ENCODE results near the gene ARID5A. TPM values are rescaled to one million over a fixed set of nuclear protein-coding genes. Genes with fewer than 3 reads are reported as not detected.

The ARID5A gene
- total and polyA plus RNA-seq, 9 of the 15 experiments (the other 6 are each of a cell fraction or from before 2014, with no cell fraction given), result 0.14 to 12.5 (median 3.0) TPM

- ChIA-PET CTCF (ENCODE audit: low intra/inter-chr PET ratio) (no interaction called here), POLR2A (interaction anchor here (0.8 kb wide), 1 partner anchor 389 kb away, joined by 3 read pairs; no protein-coding TSS in a partner anchor)
- H3K9me1 ChIP-seq (ENCODE audit: control insufficient read depth, insufficient read depth, low read length), result no peaks in the 10 kb centered on the region
- WGBS (ENCODE audit: insufficient coverage, low coverage, missing lambda C conversion rate), result 57% methylated on average over 5 of the region's 5 CpGs
- no peaks in the 10 kb centered on the region for H3K27me3 ChIP-seq (ENCODE audit: control insufficient read depth in 2 of 2, insufficient read depth in 2 of 2, low read length in 2 of 2)
- peaks cover 4% of the 10 kb centered on the region; the same call in 1 of the 3 replicates for H3K36me3 ChIP-seq (ENCODE audit: control insufficient read depth, insufficient read depth, low read length)
- H3K79me2 ChIP-seq (ENCODE audit: control insufficient read depth, insufficient read depth, low read length), result no peaks in the 10 kb centered on the region
- no peak overlapping the region for H3K4me2 ChIP-seq (ENCODE audit: insufficient read depth, low read length)
- intact Hi-C loops (cut with micrococcal nuclease) (no loop called here), in situ Hi-C loops (cut with MboI) (no loop called here)
- DNase-seq (ENCODE audit: extremely low read depth in 1 of 4, low spot score in 3 of 4) (no peak), FAIRE-seq (no peak), ATAC-seq (no peak)
- H3K9ac ChIP-seq (ENCODE audit: insufficient read depth in 1 of 2, low read depth in 2 of 2, low read length in 2 of 2), result no peak overlapping the region
- BruUV-seq (replicated peaks), result no TSS peak
- H3K27ac ChIP-seq (ENCODE audit: extremely low read depth, low read depth, low read length), result no peak overlapping the region
- H3K4me3 ChIP-seq, result no peak overlapping the region
- TF ChIP-seq CBX3 (IDR thresholded peaks at IDR 0.05; ENCODE audit: borderline replicate concordance in 1 of 2, low read length in 2 of 2) (peak; percentile 52 to 93; a peak in 1 of 3 replicates), ZNF3 (CRISPR knock-in tag; IDR thresholded peaks at IDR 0.05) (no peak)
- H2AFZ ChIP-seq (ENCODE audit: low read depth, low read length), result no peak overlapping the region
- H3K9me3 ChIP-seq (replicated peaks; ENCODE audit: control insufficient read depth, insufficient read depth, low read depth, low read length), result no peaks in the 10 kb centered on the region
- H4K20me1 ChIP-seq (replicated peaks; ENCODE audit: control insufficient read depth, insufficient read depth, low read length), result no peaks in the 10 kb centered on the region
- H3K4me1 ChIP-seq (replicated peaks in 1 of 2; ENCODE audit: control insufficient read depth in 2 of 2, insufficient read depth in 2 of 2, low read length in 2 of 2), result peaks cover 0 to 16% of the 10 kb centered on the region in 2 experiments; a peak in 2 of 5 replicates
These were observed 9.8 kb downstream of the ARID5A start for GRCh38 chr2:96546321-96546720.

GRCh38 chr2:96546797-96547196, 10.2 kb downstream of the ARID5A start:
- H3K4me1 ChIP-seq (replicated peaks in 1 of 2; ENCODE audit: control insufficient read depth in 2 of 2, insufficient read depth in 2 of 2, low read length in 2 of 2), result peaks cover 0 to 16% of the 10 kb centered on the region in 2 experiments; a peak in 2 of 5 replicates
- H3K27ac ChIP-seq (ENCODE audit: extremely low read depth, low read depth, low read length), result no peak overlapping the region
- ChIA-PET POLR2A (interaction anchor here (0.8 kb wide), 1 partner anchor 389 kb away, joined by 3 read pairs; no protein-coding TSS in a partner anchor), CTCF (ENCODE audit: low intra/inter-chr PET ratio) (no interaction called here)
- no TSS peak for BruUV-seq (replicated peaks)
- no peaks in the 10 kb centered on the region for H4K20me1 ChIP-seq (replicated peaks; ENCODE audit: control insufficient read depth, insufficient read depth, low read length)
- no peaks in the 10 kb centered on the region for H3K79me2 ChIP-seq (ENCODE audit: control insufficient read depth, insufficient read depth, low read length)
- no peak overlapping the region for H2AFZ ChIP-seq (ENCODE audit: low read depth, low read length)
- intact Hi-C loops (cut with micrococcal nuclease) (no loop called here), in situ Hi-C loops (cut with MboI) (no loop called here)
- no peak for DNase-seq (ENCODE audit: extremely low read depth in 1 of 4, low spot score in 3 of 4)
- no peaks in the 10 kb centered on the region for H3K9me1 ChIP-seq (ENCODE audit: control insufficient read depth, insufficient read depth, low read length)
- H3K9me3 ChIP-seq (replicated peaks; ENCODE audit: control insufficient read depth, insufficient read depth, low read depth, low read length), result no peaks in the 10 kb centered on the region
- peaks cover 4% of the 10 kb centered on the region; the same call in 1 of the 3 replicates for H3K36me3 ChIP-seq (ENCODE audit: control insufficient read depth, insufficient read depth, low read length)
- H3K4me2 ChIP-seq (ENCODE audit: insufficient read depth, low read length), result no peak overlapping the region
- 43% methylated on average over 2 of the region's 8 CpGs for WGBS (ENCODE audit: insufficient coverage, low coverage, missing lambda C conversion rate)
- no peak overlapping the region for H3K4me3 ChIP-seq
- no peak for FAIRE-seq
- no peaks in the 10 kb centered on the region for H3K27me3 ChIP-seq (ENCODE audit: control insufficient read depth in 2 of 2, insufficient read depth in 2 of 2, low read length in 2 of 2)
- ATAC-seq, result no peak
- H3K9ac ChIP-seq (ENCODE audit: insufficient read depth in 1 of 2, low read depth in 2 of 2, low read length in 2 of 2), result no peak overlapping the region
- TF ChIP-seq PBX2 (CRISPR knock-in tag; IDR thresholded peaks at IDR 0.05; ENCODE audit: low read depth), result no peak
- TF ChIP-seq PBX2 (tag; conservative IDR thresholded peaks at IDR 0.05; ENCODE audit: low read depth), result no peak
- TF ChIP-seq, protein P1, sequence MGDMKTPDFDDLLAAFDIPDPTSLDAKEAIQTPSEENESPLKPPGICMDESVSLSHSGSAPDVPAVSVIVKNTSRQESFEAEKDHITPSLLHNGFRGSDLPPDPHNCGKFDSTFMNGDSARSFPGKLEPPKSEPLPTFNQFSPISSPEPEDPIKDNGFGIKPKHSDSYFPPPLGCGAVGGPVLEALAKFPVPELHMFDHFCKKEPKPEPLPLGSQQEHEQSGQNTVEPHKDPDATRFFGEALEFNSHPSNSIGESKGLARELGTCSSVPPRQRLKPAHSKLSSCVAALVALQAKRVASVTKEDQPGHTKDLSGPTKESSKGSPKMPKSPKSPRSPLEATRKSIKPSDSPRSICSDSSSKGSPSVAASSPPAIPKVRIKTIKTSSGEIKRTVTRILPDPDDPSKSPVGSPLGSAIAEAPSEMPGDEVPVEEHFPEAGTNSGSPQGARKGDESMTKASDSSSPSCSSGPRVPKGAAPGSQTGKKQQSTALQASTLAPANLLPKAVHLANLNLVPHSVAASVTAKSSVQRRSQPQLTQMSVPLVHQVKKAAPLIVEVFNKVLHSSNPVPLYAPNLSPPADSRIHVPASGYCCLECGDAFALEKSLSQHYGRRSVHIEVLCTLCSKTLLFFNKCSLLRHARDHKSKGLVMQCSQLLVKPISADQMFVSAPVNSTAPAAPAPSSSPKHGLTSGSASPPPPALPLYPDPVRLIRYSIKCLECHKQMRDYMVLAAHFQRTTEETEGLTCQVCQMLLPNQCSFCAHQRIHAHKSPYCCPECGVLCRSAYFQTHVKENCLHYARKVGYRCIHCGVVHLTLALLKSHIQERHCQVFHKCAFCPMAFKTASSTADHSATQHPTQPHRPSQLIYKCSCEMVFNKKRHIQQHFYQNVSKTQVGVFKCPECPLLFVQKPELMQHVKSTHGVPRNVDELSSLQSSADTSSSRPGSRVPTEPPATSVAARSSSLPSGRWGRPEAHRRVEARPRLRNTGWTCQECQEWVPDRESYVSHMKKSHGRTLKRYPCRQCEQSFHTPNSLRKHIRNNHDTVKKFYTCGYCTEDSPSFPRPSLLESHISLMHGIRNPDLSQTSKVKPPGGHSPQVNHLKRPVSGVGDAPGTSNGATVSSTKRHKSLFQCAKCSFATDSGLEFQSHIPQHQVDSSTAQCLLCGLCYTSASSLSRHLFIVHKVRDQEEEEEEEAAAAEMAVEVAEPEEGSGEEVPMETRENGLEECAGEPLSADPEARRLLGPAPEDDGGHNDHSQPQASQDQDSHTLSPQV (IDR thresholded peaks at IDR 0.05), result no peak
- no peak for TF ChIP-seq ZNF668 (CRISPR knock-in tag; IDR thresholded peaks at IDR 0.05)
- no peak for TF ChIP-seq RBM22 (IDR thresholded peaks at IDR 0.05; ENCODE audit: low read depth, low read length, poor library complexity, severe bottlenecking)
- TF ChIP-seq, protein P2, sequence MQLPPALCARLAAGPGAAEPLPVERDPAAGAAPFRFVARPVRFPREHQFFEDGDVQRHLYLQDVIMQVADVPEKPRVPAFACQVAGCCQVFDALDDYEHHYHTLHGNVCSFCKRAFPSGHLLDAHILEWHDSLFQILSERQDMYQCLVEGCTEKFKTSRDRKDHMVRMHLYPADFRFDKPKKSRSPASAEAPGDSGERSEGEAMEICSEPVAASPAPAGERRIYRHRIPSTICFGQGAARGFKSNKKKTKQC (CRISPR knock-in tag; IDR thresholded peaks at IDR 0.05), result no peak
